ENCODE measurements around the gene FGF1. TPM values are rescaled to one million over a fixed set of nuclear protein-coding genes. Genes with fewer than 3 reads are reported as not detected.

The FGF1 gene
- total and polyA plus RNA-seq, 2 of the 4 experiments (the other 2 are of a cell fraction): 7.6 to 7.7 TPM

DNA sequence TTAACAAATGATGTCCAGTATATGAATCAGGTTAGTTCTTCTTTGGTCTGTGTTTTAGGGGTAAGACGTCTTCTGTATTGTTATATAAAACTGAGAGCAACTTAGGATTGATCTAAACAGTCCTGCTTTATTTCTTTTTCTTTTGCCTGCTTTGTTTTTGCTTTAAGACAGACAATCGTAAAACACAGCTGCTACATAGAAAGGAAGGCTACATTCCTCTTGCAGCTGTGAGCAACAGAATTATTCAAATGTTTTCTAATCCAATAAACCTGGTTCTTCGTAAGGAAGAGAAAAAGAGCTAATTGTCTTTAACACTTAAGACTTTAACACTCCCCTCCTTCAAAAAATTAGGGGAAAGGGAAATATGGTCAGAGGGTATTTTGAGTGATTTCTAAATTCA lies 14.6 kb downstream of the FGF1 start:
- Histone ChIP-seq H4K20me1 (ENCODE audit: insufficient read depth, low read length) (no peaks in the 10 kb centered on the region), H3K23ac (ENCODE audit: low read depth, low read length) (no peak overlapping the region), H3K9me1 (ENCODE audit: insufficient read depth, low read length) (peaks cover 16% of the 10 kb centered on the region), H4K8ac (ENCODE audit: low read depth in 2 of 2, low read length in 2 of 2) (peak overlapping the region in 1 of 2 experiments; percentile 17; a peak in 2 of 4 replicates), H3K18ac (ENCODE audit: low read depth, low read length) (peak overlapping the region; percentile 93), H2BK120ac (ENCODE audit: low read depth, low read length) (peak overlapping the region; percentile 15; the same call in 1 of the 2 replicates), H2AK5ac (ENCODE audit: low read depth, low read length) (no peak overlapping the region), H3K79me1 (ENCODE audit: low read depth in 1 of 2, low read length in 2 of 2) (no peaks in the 10 kb centered on the region), H3K36me3 (ENCODE audit: control insufficient read depth, insufficient read depth, low read length) (no peaks in the 10 kb centered on the region), H3K4me1 (ENCODE audit: control insufficient read depth, insufficient read depth, low read length) (peaks cover 16% of the 10 kb centered on the region), H3K4ac (ENCODE audit: low read depth, low read length) (no peak overlapping the region; the same call in 1 of the 2 replicates), H3K4me3 (ENCODE audit: insufficient read depth, low read depth, low read length) (no peak overlapping the region), H4K91ac (ENCODE audit: insufficient read depth, low read depth, low read length) (0 out of 2 replicates have a peak overlapping the region, but pooled peaks have one; percentile 10), H2AK9ac (replicated peaks; ENCODE audit: low read depth, low read length, poor library complexity) (no peak overlapping the region), H3K9ac (ENCODE audit: low read depth, low read length) (no peak overlapping the region), H3K14ac (replicated peaks; ENCODE audit: low read depth, low read length) (no peak overlapping the region), H3K27me3 (ENCODE audit: control insufficient read depth, insufficient read depth, low read length) (peaks cover 1% of the 10 kb centered on the region; the same call in 1 of the 2 replicates), H3K27ac (ENCODE audit: insufficient read depth, low read length) (no peak overlapping the region), H3K4me2 (ENCODE audit: low read depth, low read length) (peak overlapping the region; percentile 91), H2BK5ac (ENCODE audit: low read depth, low read length, poor library complexity, severe bottlenecking) (peak overlapping the region; percentile 76), H2BK20ac (ENCODE audit: low read depth, low read length) (0 out of 2 replicates have a peak overlapping the region, but pooled peaks have one; percentile 16), H3K9me3 (ENCODE audit: control insufficient read depth, insufficient read depth, low read length) (no peaks in the 10 kb centered on the region), H3K56ac (ENCODE audit: extremely low read depth, insufficient read depth, low read length) (no peak overlapping the region), H2BK15ac (ENCODE audit: low read depth, low read length) (no peak overlapping the region), H2AFZ (replicated peaks; ENCODE audit: low read length, poor library complexity) (no peak overlapping the region), H4K5ac (ENCODE audit: low read depth, low read length) (peak overlapping the region; percentile 95; the same call in 1 of the 2 replicates)
- no TSS peak for BruUV-seq (replicated peaks)
- CTCF ChIA-PET: interaction anchor here (0.8 to 2.1 kb wide), 2 partner anchors 16 to 46 kb away, joined by 3 to 7 read pairs; no protein-coding TSS in a partner anchor
- intact Hi-C loops (cut with micrococcal nuclease) (no loop called here), in situ Hi-C loops (cut with MboI; ENCODE audit: low sequenced_read_pairs) (no loop called here), dilution Hi-C loops (cut with HindIII; ENCODE audit: low sequenced_read_pairs, unreplicated experiment) (no loop called here)
- POLR2A ChIA-PET (ENCODE audit: unreplicated experiment): interaction anchor here (1.4 kb wide), 1 partner anchor 27 kb away, joined by 3 read pairs; no protein-coding TSS in a partner anchor
- peak; percentile 26 for DNase-seq
- TF ChIP-seq, protein P1, sequence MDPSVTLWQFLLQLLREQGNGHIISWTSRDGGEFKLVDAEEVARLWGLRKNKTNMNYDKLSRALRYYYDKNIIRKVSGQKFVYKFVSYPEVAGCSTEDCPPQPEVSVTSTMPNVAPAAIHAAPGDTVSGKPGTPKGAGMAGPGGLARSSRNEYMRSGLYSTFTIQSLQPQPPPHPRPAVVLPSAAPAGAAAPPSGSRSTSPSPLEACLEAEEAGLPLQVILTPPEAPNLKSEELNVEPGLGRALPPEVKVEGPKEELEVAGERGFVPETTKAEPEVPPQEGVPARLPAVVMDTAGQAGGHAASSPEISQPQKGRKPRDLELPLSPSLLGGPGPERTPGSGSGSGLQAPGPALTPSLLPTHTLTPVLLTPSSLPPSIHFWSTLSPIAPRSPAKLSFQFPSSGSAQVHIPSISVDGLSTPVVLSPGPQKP (IDR thresholded peaks at IDR 0.05; ENCODE audit: borderline replicate concordance, low read depth, low read length): no peak
- no peak for TF ChIP-seq SMC3 (IDR thresholded peaks at IDR 0.05; ENCODE audit: low read depth, low read length)
- no peak for TF ChIP-seq MAFK (IDR thresholded peaks at IDR 0.05; ENCODE audit: low read depth, low read length)
- no peak for TF ChIP-seq NFE2L2 (IDR thresholded peaks at IDR 0.05; ENCODE audit: low read depth, low read length)
- no peak for TF ChIP-seq RFX5 (IDR thresholded peaks at IDR 0.05; ENCODE audit: low read depth, low read length)
- no peak for TF ChIP-seq MXI1 (IDR thresholded peaks at IDR 0.05; ENCODE audit: borderline replicate concordance, low read depth, low read length)
- no peak for TF ChIP-seq CEBPB (IDR thresholded peaks at IDR 0.05; ENCODE audit: low read depth, low read length)
- TF ChIP-seq, protein P2, sequence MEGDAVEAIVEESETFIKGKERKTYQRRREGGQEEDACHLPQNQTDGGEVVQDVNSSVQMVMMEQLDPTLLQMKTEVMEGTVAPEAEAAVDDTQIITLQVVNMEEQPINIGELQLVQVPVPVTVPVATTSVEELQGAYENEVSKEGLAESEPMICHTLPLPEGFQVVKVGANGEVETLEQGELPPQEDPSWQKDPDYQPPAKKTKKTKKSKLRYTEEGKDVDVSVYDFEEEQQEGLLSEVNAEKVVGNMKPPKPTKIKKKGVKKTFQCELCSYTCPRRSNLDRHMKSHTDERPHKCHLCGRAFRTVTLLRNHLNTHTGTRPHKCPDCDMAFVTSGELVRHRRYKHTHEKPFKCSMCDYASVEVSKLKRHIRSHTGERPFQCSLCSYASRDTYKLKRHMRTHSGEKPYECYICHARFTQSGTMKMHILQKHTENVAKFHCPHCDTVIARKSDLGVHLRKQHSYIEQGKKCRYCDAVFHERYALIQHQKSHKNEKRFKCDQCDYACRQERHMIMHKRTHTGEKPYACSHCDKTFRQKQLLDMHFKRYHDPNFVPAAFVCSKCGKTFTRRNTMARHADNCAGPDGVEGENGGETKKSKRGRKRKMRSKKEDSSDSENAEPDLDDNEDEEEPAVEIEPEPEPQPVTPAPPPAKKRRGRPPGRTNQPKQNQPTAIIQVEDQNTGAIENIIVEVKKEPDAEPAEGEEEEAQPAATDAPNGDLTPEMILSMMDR (conservative IDR thresholded peaks at IDR 0.05; ENCODE audit: low read depth, low read length): no peak
- no peak for TF ChIP-seq RCOR1 (IDR thresholded peaks at IDR 0.05; ENCODE audit: insufficient replicate concordance, low read length)
- TF ChIP-seq FOS (IDR thresholded peaks at IDR 0.05; ENCODE audit: low read depth, low read length): no peak
- TF ChIP-seq BHLHE40 (IDR thresholded peaks at IDR 0.05; ENCODE audit: low read depth, low read length): no peak
- TF ChIP-seq, protein P3, sequence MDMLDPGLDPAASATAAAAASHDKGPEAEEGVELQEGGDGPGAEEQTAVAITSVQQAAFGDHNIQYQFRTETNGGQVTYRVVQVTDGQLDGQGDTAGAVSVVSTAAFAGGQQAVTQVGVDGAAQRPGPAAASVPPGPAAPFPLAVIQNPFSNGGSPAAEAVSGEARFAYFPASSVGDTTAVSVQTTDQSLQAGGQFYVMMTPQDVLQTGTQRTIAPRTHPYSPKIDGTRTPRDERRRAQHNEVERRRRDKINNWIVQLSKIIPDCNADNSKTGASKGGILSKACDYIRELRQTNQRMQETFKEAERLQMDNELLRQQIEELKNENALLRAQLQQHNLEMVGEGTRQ (IDR thresholded peaks at IDR 0.05; ENCODE audit: low read depth, low read length): no peak
- TF ChIP-seq CHD1 (IDR thresholded peaks at IDR 0.05; ENCODE audit: low read depth, low read length): no peak
- no peak for TF ChIP-seq POLR2A (IDR thresholded peaks at IDR 0.05; ENCODE audit: low read depth, low read length)
- no peak for TF ChIP-seq RAD21 (IDR thresholded peaks at IDR 0.05; ENCODE audit: low read length)
- peak; percentile 34 for ATAC-seq (ENCODE audit: low read depth)
- WGBS, 2 experiments (ENCODE audit: extremely low coverage in 2 of 2, insufficient read length in 1 of 2): no CpG with 5 or more reads among the region's 3 CpGs
